ENCODE results near the gene PCDHAC2.

PCDHAC2 gene

GRCh38 chr5:140966293-140967225 is at the start of gene PCDHAC2:
Gene PCDHAC2 (plus strand): TSS chr5:140966476. CDS start chr5:140966767, 291 bp downstream.
- DNase-seq, result peak; percentile 7

- no peak for DNase-seq
Measured at GRCh38 chr5:140923601-140924000, 42.7 kb upstream of the PCDHAC2 start.

- no peak for DNase-seq
Measured at GRCh38 chr5:140925806-140926442, 40.4 kb upstream of the PCDHAC2 start, which contains the start of gene PCDHAC1. Gene PCDHAC1 (plus strand): TSS chr5:140926299. CDS start chr5:140926893, 594 bp downstream.

- peak; percentile 14 for DNase-seq
Measured at GRCh38 chr5:140926443-140927227, 39.6 kb upstream of the PCDHAC2 start.

GRCh38 chr5:140927228-140927573 is 39.1 kb upstream of the PCDHAC2 start:
- no peak for DNase-seq

- no peak for DNase-seq
Measured at GRCh38 chr5:140934964-140935606, 31.2 kb upstream of the PCDHAC2 start.

- DNase-seq, result no peak
Measured at GRCh38 chr5:140946578-140946977, 19.7 kb upstream of the PCDHAC2 start.

- no peak for DNase-seq
Measured at GRCh38 chr5:140951636-140952035, 14.6 kb upstream of the PCDHAC2 start.

- DNase-seq, result no peak
Measured at GRCh38 chr5:140953234-140953633, 13.0 kb upstream of the PCDHAC2 start.

- no peak for DNase-seq
Measured at GRCh38 chr5:140962190-140962589, 4.1 kb upstream of the PCDHAC2 start.

- no peak for DNase-seq
Measured at GRCh38 chr5:140964356-140964755, 1.9 kb upstream of the PCDHAC2 start.

- no peak for DNase-seq
Measured at GRCh38 chr5:140965905-140966292, 377 bp upstream of the PCDHAC2 start.

GRCh38 chr5:140967226-140967893 is 1.1 kb downstream of the PCDHAC2 start:
- DNase-seq, result no peak

- no peak for DNase-seq
Measured at GRCh38 chr5:140969880-140970279, 3.6 kb downstream of the PCDHAC2 start.

- DNase-seq, result no peak
Measured at GRCh38 chr5:140973550-140973949, 7.3 kb downstream of the PCDHAC2 start.

- DNase-seq, result peak; percentile 76
Measured at GRCh38 chr5:140977003-140977402, 10.7 kb downstream of the PCDHAC2 start.

GRCh38 chr5:140978260-140978659 is 12.0 kb downstream of the PCDHAC2 start:
- DNase-seq, result no peak

- DNase-seq, result no peak
Measured at GRCh38 chr5:140978983-140979382, 12.7 kb downstream of the PCDHAC2 start.

- no peak for DNase-seq
Measured at GRCh38 chr5:140982083-140982716, 15.9 kb downstream of the PCDHAC2 start.

GRCh38 chr5:140986117-140986521 is 19.8 kb downstream of the PCDHAC2 start:
- DNase-seq, result no peak

GRCh38 chr5:140988100-140988499 is 21.8 kb downstream of the PCDHAC2 start:
- DNase-seq, result no peak

GRCh38 chr5:140988608-140989007 is 22.3 kb downstream of the PCDHAC2 start:
- DNase-seq, result no peak

Data from NCI-H446 treated with DMSO at 0.1 percent for 48 hours (cell line).